Measurements from ENCODE around the gene GINS3. TPM values are rescaled to one million over a fixed set of nuclear protein-coding genes. Genes with fewer than 3 reads are reported as not detected.
A peak's percentile ranks its signal among the peaks of the same experiment; 100 is the strongest.

The GINS3 gene
- total RNA-seq, 1 experiment from 2014 or later: 17.5 TPM

GRCh38 chr16:58417600-58417999, 25.3 kb downstream of the GINS3 start:
- Histone ChIP-seq H3K36me3 (ENCODE audit: low read depth, low read length) (no peaks in the 10 kb centered on the region), H2AFZ (ENCODE audit: low read length) (no peak overlapping the region), H3F3A (ENCODE audit: low read length, unreplicated experiment) (no peaks in the 10 kb centered on the region), H3K4me3 (ENCODE audit: low read length) (no peak overlapping the region), H3K4me2 (ENCODE audit: low read length) (no peak overlapping the region), H3K27me3 (ENCODE audit: low read length) (no peaks in the 10 kb centered on the region), H3K79me2 (ENCODE audit: low read length) (no peaks in the 10 kb centered on the region), H3K9me3 (ENCODE audit: low read length) (no peaks in the 10 kb centered on the region), H3K9ac (ENCODE audit: low read length) (no peak overlapping the region), H3K9me2 (replicated peaks; ENCODE audit: low read length) (no peaks in the 10 kb centered on the region), H3K27ac (ENCODE audit: low read length) (no peak overlapping the region), H4K20me1 (ENCODE audit: low read length) (no peaks in the 10 kb centered on the region), H3K4me1 (ENCODE audit: insufficient read depth, low read length) (peaks cover 26% of the 10 kb centered on the region)
- POLR2A ChIA-PET (ENCODE audit: unreplicated experiment): no interaction called here
- TF ChIP-seq CTCF (conservative IDR thresholded peaks at IDR 0.05; ENCODE audit: low read depth, low read length) (no peak), EZH2phosphoT487 (IDR thresholded peaks at IDR 0.05; ENCODE audit: borderline replicate concordance, low read length) (no peak), EZH2 (IDR thresholded peaks at IDR 0.05; ENCODE audit: low read length, unreplicated experiment) (no peak)
- CTCF ChIA-PET: no interaction called here
- intact Hi-C loops (cut with micrococcal nuclease): no loop called here
- DNase-seq (no peak), ATAC-seq (no peak)
- no TSS peak for BruUV-seq (replicated peaks)

GRCh38 chr16:58418026-58418425, 25.8 kb downstream of the GINS3 start:
- H3K9ac ChIP-seq (ENCODE audit: low read length): no peak overlapping the region
- no peaks in the 10 kb centered on the region for H3K36me3 ChIP-seq (ENCODE audit: low read depth, low read length)
- ChIA-PET CTCF (no interaction called here), POLR2A (ENCODE audit: unreplicated experiment) (no interaction called here)
- peak overlapping the region; percentile 15; the same call in 1 of the 2 replicates for H3K4me2 ChIP-seq (ENCODE audit: low read length)
- intact Hi-C loops (cut with micrococcal nuclease): no loop called here
- no peaks in the 10 kb centered on the region for H3K9me3 ChIP-seq (ENCODE audit: low read length)
- no peaks in the 10 kb centered on the region for H3K9me2 ChIP-seq (replicated peaks; ENCODE audit: low read length)
- no peaks in the 10 kb centered on the region for H4K20me1 ChIP-seq (ENCODE audit: low read length)
- DNase-seq: no peak
- H3F3A ChIP-seq (ENCODE audit: low read length, unreplicated experiment): no peaks in the 10 kb centered on the region
- TF ChIP-seq EZH2phosphoT487 (IDR thresholded peaks at IDR 0.05; ENCODE audit: borderline replicate concordance, low read length): no peak
- TF ChIP-seq CTCF (conservative IDR thresholded peaks at IDR 0.05; ENCODE audit: low read depth, low read length): no peak
- TF ChIP-seq EZH2 (IDR thresholded peaks at IDR 0.05; ENCODE audit: low read length, unreplicated experiment): no peak
- H3K79me2 ChIP-seq (ENCODE audit: low read length): no peaks in the 10 kb centered on the region
- ATAC-seq: no peak
- H3K4me3 ChIP-seq (ENCODE audit: low read length): no peak overlapping the region
- H3K27me3 ChIP-seq (ENCODE audit: low read length): no peaks in the 10 kb centered on the region
- BruUV-seq (replicated peaks): no TSS peak
- H3K4me1 ChIP-seq (ENCODE audit: insufficient read depth, low read length): peaks cover 26% of the 10 kb centered on the region
- H3K27ac ChIP-seq (ENCODE audit: low read length): 0 out of 2 replicates have a peak overlapping the region, but pooled peaks have one; percentile 15
- 0 out of 2 replicates have a peak overlapping the region, but pooled peaks have one; percentile 34 for H2AFZ ChIP-seq (ENCODE audit: low read length)

GRCh38 chr16:58418601-58419000, 26.3 kb downstream of the GINS3 start:
- ATAC-seq (peak; percentile 74), DNase-seq (peak; percentile 61)
- no peaks in the 10 kb centered on the region for H3F3A ChIP-seq (ENCODE audit: low read length, unreplicated experiment)
- no peak overlapping the region for H3K9ac ChIP-seq (ENCODE audit: low read length)
- ChIA-PET POLR2A (ENCODE audit: unreplicated experiment) (no interaction called here), CTCF (no interaction called here)
- no peaks in the 10 kb centered on the region for H3K9me2 ChIP-seq (replicated peaks; ENCODE audit: low read length)
- H4K20me1 ChIP-seq (ENCODE audit: low read length): no peaks in the 10 kb centered on the region
- H3K4me3 ChIP-seq (ENCODE audit: low read length): no peak overlapping the region
- 0 out of 2 replicates have a peak overlapping the region, but pooled peaks have one; percentile 34 for H2AFZ ChIP-seq (ENCODE audit: low read length)
- H3K27me3 ChIP-seq (ENCODE audit: low read length): no peaks in the 10 kb centered on the region
- no TSS peak for BruUV-seq (replicated peaks)
- no peaks in the 10 kb centered on the region for H3K36me3 ChIP-seq (ENCODE audit: low read depth, low read length)
- H3K4me2 ChIP-seq (ENCODE audit: low read length): peak overlapping the region; percentile 15
- peak overlapping the region; percentile 15; the same call in 1 of the 2 replicates for H3K27ac ChIP-seq (ENCODE audit: low read length)
- H3K9me3 ChIP-seq (ENCODE audit: low read length): no peaks in the 10 kb centered on the region
- TF ChIP-seq CTCF (conservative IDR thresholded peaks at IDR 0.05; ENCODE audit: low read depth, low read length): no peak
- TF ChIP-seq EZH2phosphoT487 (IDR thresholded peaks at IDR 0.05; ENCODE audit: borderline replicate concordance, low read length): no peak
- TF ChIP-seq EZH2 (IDR thresholded peaks at IDR 0.05; ENCODE audit: low read length, unreplicated experiment): no peak
- H3K79me2 ChIP-seq (ENCODE audit: low read length): no peaks in the 10 kb centered on the region
- intact Hi-C loops (cut with micrococcal nuclease): no loop called here
- H3K4me1 ChIP-seq (ENCODE audit: insufficient read depth, low read length): peaks cover 26% of the 10 kb centered on the region
